KOPT-K1 (cell line): ENCODE measurements around the gene PAX2.

ENCODE experiments used
- H3K27ac ChIP-seq: fragments of 200-600 bp; sonication (generic); 2 replicates; pipeline ENCODE4 v1.5.1; 2016; ENCODE audit warnings: antibody characterized with exemption, mild to moderate bottlenecking, low read depth, low read length; ENCODE audit not compliant: poor library complexity, severe bottlenecking
- H3K36me3 ChIP-seq: fragments of 200-600 bp; sonication (generic); 2 replicates; pipeline ENCODE4 v1.5.1; 2017; ENCODE audit warnings: antibody characterized with exemption, mild to moderate bottlenecking, low read length, moderate library complexity; ENCODE audit not compliant: insufficient read depth
- H3K9me3 ChIP-seq: fragments of 200-600 bp; sonication (generic); 2 replicates; pipeline ENCODE4 v1.5.1; 2017; ENCODE audit warnings: antibody characterized with exemption, low read length, mild to moderate bottlenecking; ENCODE audit not compliant: insufficient read depth, poor library complexity, severe bottlenecking

PAX2 gene

GRCh38 chr10:100817268-100817839 lies 72.0 kb downstream of the PAX2 start:
- no peaks in the 10 kb centered on the region for H3K9me3 ChIP-seq
- H3K36me3 ChIP-seq = no peaks in the 10 kb centered on the region
- H3K27ac ChIP-seq = no peak overlapping the region

- H3K36me3 ChIP-seq = no peaks in the 10 kb centered on the region
- H3K27ac ChIP-seq = no peak overlapping the region
- H3K9me3 ChIP-seq = no peaks in the 10 kb centered on the region
Measured at GRCh38 chr10:100819424-100819823, 74.0 kb downstream of the PAX2 start.

GRCh38 chr10:100823194-100823593 lies 77.8 kb downstream of the PAX2 start:
- Histone ChIP-seq H3K9me3 (no peaks in the 10 kb centered on the region), H3K36me3 (no peaks in the 10 kb centered on the region), H3K27ac (no peak overlapping the region)

- H3K27ac ChIP-seq = no peak overlapping the region
- H3K36me3 ChIP-seq = no peaks in the 10 kb centered on the region
- no peaks in the 10 kb centered on the region for H3K9me3 ChIP-seq
Measured at GRCh38 chr10:100824886-100825285, 79.5 kb downstream of the PAX2 start.

GRCh38 chr10:100825325-100825875 lies 80.0 kb downstream of the PAX2 start:
- Histone ChIP-seq H3K9me3 (no peaks in the 10 kb centered on the region), H3K27ac (no peak overlapping the region), H3K36me3 (no peaks in the 10 kb centered on the region)

GRCh38 chr10:100826031-100826651 lies 80.8 kb downstream of the PAX2 start:
- H3K36me3 ChIP-seq = no peaks in the 10 kb centered on the region
- H3K9me3 ChIP-seq = no peaks in the 10 kb centered on the region
- no peak overlapping the region for H3K27ac ChIP-seq

- Histone ChIP-seq H3K27ac (no peak overlapping the region), H3K36me3 (no peaks in the 10 kb centered on the region), H3K9me3 (no peaks in the 10 kb centered on the region)
Measured at GRCh38 chr10:100826661-100826982, 81.2 kb downstream of the PAX2 start.

- H3K27ac ChIP-seq = no peak overlapping the region
- no peaks in the 10 kb centered on the region for H3K36me3 ChIP-seq
- no peaks in the 10 kb centered on the region for H3K9me3 ChIP-seq
Measured at GRCh38 chr10:100826983-100827818, 81.8 kb downstream of the PAX2 start.

GRCh38 chr10:100827819-100828737 lies 82.7 kb downstream of the PAX2 start:
- Histone ChIP-seq H3K36me3 (no peaks in the 10 kb centered on the region), H3K27ac (no peak overlapping the region), H3K9me3 (no peaks in the 10 kb centered on the region)

GRCh38 chr10:100828738-100829096 lies 83.3 kb downstream of the PAX2 start:
- no peaks in the 10 kb centered on the region for H3K9me3 ChIP-seq
- no peaks in the 10 kb centered on the region for H3K36me3 ChIP-seq

GRCh38 chr10:100829097-100829870 lies 83.9 kb downstream of the PAX2 start:
- Histone ChIP-seq H3K9me3 (no peaks in the 10 kb centered on the region), H3K36me3 (no peaks in the 10 kb centered on the region), H3K27ac (no peak overlapping the region)

More at GRCh38 chr10:100828738-100829096, 83.3 kb downstream of the PAX2 start:
- H3K27ac ChIP-seq = no peak overlapping the region

- H3K36me3 ChIP-seq = no peaks in the 10 kb centered on the region
- H3K27ac ChIP-seq = no peak overlapping the region
- no peaks in the 10 kb centered on the region for H3K9me3 ChIP-seq
Measured at GRCh38 chr10:100829933-100830727, 84.7 kb downstream of the PAX2 start.

- Histone ChIP-seq H3K9me3 (no peaks in the 10 kb centered on the region), H3K36me3 (no peaks in the 10 kb centered on the region), H3K27ac (no peak overlapping the region)
Measured at GRCh38 chr10:100830728-100831111, 85.3 kb downstream of the PAX2 start.
